ENCODE data around the gene SLC28A1.

Gene SLC28A1

DNA sequence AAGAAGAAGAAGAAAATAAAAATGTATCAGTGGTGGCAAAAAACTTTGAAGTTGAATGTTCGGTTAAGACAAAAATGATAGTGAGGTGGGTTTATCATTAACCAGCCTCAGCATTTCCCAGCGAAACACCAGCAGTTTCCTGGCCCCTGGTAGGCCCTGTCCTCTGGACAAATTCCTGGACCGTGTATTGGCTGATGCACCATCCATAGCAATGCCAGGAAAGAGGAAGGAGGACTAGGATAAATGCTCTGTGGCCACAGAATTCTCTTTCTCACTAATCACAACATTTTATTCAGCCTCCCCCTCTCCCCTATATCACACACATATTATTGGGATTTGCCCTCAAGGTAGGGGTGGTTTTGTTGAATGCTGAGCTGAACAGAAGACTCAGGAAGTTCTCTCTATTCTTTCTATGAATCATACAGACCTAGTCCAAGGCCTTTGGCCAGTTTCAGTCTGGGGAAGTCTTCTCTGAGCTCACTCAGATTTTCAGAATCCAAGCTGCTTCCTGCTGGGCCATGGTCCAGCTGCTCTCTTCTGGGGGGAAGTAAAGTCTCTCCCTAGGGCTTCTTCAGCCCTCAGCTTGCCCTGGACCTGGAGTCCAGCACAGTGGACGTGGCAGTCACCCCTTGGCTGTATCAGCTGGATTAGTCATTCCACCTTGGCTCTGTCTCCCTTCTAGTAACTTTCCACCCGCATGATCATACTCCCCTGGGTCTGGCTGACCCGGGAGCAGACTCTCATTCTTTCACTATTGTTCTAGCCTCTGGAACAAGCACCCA lies 27.6 kb downstream of the SLC28A1 start:
- TF ChIP-seq CTCF (conservative IDR thresholded peaks at IDR 0.05; ENCODE audit: control insufficient read depth, insufficient read depth, low read depth, low read length) = no peak
- H3K4me3 ChIP-seq (ENCODE audit: control insufficient read depth, low read depth, low read length) = no peak overlapping the region
- peak; percentile 100 for DNase-seq (ENCODE audit: low read depth)

GRCh38 chr15:84913360-84913723 lies 28.9 kb downstream of the SLC28A1 start:
- no peak overlapping the region for H3K4me3 ChIP-seq (ENCODE audit: control insufficient read depth, low read depth, low read length)
- TF ChIP-seq CTCF (conservative IDR thresholded peaks at IDR 0.05; ENCODE audit: control insufficient read depth, insufficient read depth, low read depth, low read length) = no peak
- no peak for DNase-seq (ENCODE audit: low read depth)

DNA sequence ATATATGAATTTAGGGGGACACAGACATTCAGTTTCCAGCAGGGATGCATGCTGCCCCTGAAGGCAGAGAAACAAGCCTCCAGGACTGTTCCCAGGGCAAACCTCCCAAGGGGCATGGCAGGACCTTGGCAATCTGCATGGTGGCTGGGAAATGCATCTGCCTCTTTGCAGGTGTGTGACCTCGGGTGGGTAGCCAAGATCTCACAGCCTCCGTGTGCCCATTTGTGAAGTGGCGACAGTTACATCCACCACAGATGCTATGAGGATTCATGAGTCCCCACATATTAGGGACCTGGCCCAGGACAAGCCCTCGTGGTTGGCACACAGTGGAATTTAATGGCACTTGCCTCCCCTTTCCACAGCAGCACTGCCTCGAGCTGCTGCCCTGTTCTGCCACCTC lies 29.9 kb downstream of the SLC28A1 start:
- H3K4me3 ChIP-seq (ENCODE audit: control insufficient read depth, low read depth, low read length) = no peak overlapping the region
- no peak for DNase-seq (ENCODE audit: low read depth)
- TF ChIP-seq CTCF (conservative IDR thresholded peaks at IDR 0.05; ENCODE audit: control insufficient read depth, insufficient read depth, low read depth, low read length) = no peak

DNA sequence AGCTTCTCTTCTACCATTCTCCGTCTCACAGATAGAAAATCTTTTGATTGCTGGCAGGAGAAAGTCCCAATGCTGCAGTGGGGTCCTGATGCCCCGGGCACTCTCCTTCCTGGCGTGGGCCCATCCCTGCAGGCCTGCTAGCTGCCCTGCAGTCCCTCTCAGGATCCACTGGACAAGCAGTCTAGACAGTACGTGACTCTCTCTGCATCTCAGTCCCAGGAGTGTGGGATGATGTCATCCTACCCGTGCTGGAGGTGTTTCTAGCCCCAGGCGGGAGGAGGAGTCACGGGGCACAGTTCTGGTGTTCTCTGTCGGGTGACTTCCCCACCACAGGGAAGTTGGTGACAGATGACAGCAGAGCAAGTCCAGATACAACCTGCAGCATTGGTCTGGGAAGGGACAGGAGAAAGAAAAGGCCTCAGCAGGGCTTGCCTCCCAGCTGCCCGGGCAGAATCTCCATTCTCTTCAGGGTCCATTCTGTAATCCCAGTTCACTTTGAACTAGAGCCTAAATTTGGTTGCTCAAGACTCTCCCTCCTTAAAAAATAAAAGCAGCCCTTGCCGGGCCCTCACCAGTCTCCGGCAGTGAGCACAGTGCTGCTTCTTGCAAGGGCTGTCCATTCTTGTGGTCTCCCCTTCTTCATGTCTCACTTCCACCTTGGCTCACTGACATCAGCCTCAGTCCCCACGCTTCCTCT lies 30.6 kb downstream of the SLC28A1 start:
- TF ChIP-seq CTCF (conservative IDR thresholded peaks at IDR 0.05; ENCODE audit: control insufficient read depth, insufficient read depth, low read depth, low read length) = no peak
- H3K4me3 ChIP-seq (ENCODE audit: control insufficient read depth, low read depth, low read length) = no peak overlapping the region
- peak; percentile 87 for DNase-seq (ENCODE audit: low read depth)

DNA sequence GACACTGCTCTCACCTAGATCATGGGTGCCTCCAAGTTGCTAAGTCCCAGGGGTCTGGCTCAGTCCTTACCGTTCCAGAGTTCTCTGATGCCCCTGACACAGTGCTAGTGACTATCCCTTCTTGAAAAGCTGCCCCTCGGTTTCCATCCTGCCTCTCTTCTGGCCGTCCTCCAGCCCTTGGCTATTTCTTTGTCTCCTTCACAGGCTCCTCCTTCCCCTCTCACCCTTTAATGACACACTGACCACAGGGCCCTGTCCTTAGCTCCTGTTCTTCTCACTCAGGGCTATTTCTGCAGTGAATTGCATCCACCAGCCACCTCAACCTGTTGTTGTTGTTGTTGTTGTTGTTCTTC lies 31.1 kb downstream of the SLC28A1 start:
- DNase-seq (ENCODE audit: low read depth) = no peak
- no peak for TF ChIP-seq CTCF (conservative IDR thresholded peaks at IDR 0.05; ENCODE audit: control insufficient read depth, insufficient read depth, low read depth, low read length)
- H3K4me3 ChIP-seq (ENCODE audit: control insufficient read depth, low read depth, low read length) = no peak overlapping the region

GRCh38 chr15:84917452-84917851 lies 33.0 kb downstream of the SLC28A1 start:
- no peak overlapping the region for H3K4me3 ChIP-seq (ENCODE audit: control insufficient read depth, low read depth, low read length)
- no peak for TF ChIP-seq CTCF (conservative IDR thresholded peaks at IDR 0.05; ENCODE audit: control insufficient read depth, insufficient read depth, low read depth, low read length)
- DNase-seq (ENCODE audit: low read depth) = no peak

All from fibroblast of mammary gland (primary cell).